ENCODE measurements around the gene FITM1. TPM values are rescaled to one million over a fixed set of nuclear protein-coding genes. Genes with fewer than 3 reads are reported as not detected.

The FITM1 gene
- total RNA-seq, 2 donors from 2014 or later: 1.1 TPM; not detected in 1

DNA sequence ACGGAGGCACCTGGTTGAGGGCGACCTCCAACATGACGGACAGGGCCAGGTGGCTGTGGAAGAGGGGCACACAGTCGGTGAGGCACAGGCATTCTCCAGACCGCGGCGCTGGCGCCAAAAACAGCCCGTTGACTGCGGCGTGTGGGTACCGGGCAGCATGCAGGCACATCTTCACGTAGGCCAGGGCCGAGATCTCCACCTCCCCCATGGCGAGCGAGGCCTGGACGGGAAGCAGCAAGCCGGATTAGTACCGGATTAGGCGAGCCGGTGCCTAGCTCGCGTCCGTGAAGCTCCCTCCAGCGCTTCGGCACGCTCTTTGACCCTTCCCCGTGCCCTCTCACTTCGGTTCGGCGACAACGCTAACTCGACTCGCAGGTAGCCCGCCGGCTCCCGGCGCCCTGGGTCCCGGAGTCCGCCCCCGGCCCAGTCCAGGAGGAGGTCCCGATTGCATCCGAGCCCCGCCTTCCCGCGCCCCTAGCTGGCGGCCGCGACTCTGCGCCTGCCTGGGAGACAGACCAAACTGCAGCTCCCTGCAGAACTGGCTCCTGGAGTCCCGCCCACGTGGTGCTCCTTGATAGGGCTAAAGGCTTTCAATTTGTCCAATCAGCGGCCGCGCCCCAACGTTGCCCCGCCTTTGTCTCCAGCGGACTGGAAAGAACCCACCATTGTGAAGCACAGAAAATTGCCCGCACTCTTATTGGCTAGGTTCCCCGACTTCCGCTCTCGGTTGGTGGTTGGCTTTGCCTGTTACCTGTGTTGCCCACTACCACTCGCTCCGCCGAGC lies 10.8 kb downstream of the FITM1 start, which contains the start of gene EMC9:
Gene EMC9, minus strand, starts transcription at position 495 of the 784 bp plus-strand sequence. Its CDS starts 287 bp downstream, at position 208.
- Histone ChIP-seq H3K27me3 (ENCODE audit: control insufficient read depth, insufficient read depth, low read length, poor library complexity, severe bottlenecking) (no peaks in the 10 kb centered on the region), H3K4me1 (ENCODE audit: control insufficient read depth, insufficient read depth, low read length) (no peaks in the 10 kb centered on the region), H3K4me3 (ENCODE audit: low read length) (peak within 1 kb of the TSS; percentile 98), H3K9ac (ENCODE audit: extremely low read depth, low read length, poor library complexity, severe bottlenecking) (peak within 1 kb of the TSS; percentile 86), H3K36me3 (ENCODE audit: control insufficient read depth, insufficient read depth, low read length) (peaks cover 43% of the 10 kb centered on the region), H3K9me3 (ENCODE audit: control insufficient read depth, low read length) (no peaks in the 10 kb centered on the region), H3K27ac (ENCODE audit: low read depth, low read length) (peak within 1 kb of the TSS; percentile 83)
- WGBS, 2 experiments (ENCODE audit: insufficient coverage in 1 of 2, insufficient read length in 1 of 2): 0% methylated on average over 50 to 65 of the region's 65 CpGs
- Mint-ChIP-seq H3K36me3 (ENCODE audit: low read depth) (peaks cover 35% of the 10 kb centered on the region), H3K4me3 (peak within 1 kb of the TSS; percentile 99), H3K27me3 (ENCODE audit: insufficient read depth) (no peaks in the 10 kb centered on the region), H3K27ac (peak within 1 kb of the TSS; percentile 97), H3K9me3 (no peaks in the 10 kb centered on the region), H3K4me1 (peaks cover 29% of the 10 kb centered on the region)
- peak; percentile 100 for DNase-seq
- TF ChIP-seq, protein P1, sequence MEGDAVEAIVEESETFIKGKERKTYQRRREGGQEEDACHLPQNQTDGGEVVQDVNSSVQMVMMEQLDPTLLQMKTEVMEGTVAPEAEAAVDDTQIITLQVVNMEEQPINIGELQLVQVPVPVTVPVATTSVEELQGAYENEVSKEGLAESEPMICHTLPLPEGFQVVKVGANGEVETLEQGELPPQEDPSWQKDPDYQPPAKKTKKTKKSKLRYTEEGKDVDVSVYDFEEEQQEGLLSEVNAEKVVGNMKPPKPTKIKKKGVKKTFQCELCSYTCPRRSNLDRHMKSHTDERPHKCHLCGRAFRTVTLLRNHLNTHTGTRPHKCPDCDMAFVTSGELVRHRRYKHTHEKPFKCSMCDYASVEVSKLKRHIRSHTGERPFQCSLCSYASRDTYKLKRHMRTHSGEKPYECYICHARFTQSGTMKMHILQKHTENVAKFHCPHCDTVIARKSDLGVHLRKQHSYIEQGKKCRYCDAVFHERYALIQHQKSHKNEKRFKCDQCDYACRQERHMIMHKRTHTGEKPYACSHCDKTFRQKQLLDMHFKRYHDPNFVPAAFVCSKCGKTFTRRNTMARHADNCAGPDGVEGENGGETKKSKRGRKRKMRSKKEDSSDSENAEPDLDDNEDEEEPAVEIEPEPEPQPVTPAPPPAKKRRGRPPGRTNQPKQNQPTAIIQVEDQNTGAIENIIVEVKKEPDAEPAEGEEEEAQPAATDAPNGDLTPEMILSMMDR (conservative IDR thresholded peaks at IDR 0.05): peak; percentile 70

DNA sequence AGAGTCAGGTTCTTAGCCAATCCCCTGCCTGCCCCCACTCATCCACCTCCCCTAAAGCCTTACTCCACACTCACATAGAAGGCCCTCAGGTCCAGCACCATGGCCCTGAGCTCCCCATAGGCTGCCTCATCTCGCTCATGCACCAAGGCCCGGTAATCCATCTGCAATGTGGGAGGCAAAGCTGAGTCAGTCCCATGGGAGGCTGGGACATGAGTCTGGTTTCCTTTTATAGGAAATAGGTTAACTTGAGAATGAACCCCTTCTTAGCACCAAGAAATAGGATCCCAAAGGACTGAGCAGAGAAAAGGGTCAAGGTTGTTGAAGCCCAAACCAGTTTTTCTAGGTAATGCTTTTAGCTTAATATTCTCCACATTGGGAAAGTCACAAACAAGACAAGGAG lies 13.1 kb downstream of the FITM1 start:
- H3K27ac ChIP-seq (ENCODE audit: low read depth, low read length): no peak overlapping the region
- Mint-ChIP-seq H3K27me3 (ENCODE audit: insufficient read depth) (no peaks in the 10 kb centered on the region), H3K36me3 (ENCODE audit: low read depth) (peaks cover 33% of the 10 kb centered on the region)

DNA sequence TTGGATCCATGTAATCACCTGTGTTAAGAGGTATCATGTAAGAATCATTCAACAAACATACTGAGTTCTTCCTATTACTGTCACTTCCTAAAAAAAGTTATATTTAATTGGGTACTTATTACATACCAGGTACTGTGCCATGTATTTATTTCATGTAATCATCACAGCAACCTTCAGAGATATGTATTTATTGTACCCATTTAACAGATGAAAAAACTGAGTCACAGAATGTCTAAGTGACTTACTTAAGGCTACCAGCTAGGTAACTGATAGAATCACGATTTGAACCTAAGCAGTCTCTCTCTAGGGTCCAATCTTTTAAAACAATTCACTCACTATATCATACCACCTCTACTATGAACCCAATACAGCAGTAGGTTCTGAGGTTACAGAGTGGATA lies 14.0 kb downstream of the FITM1 start:
- DNase-seq: no peak
- H3K27me3 ChIP-seq (ENCODE audit: control insufficient read depth, insufficient read depth, low read length, poor library complexity, severe bottlenecking): no peaks in the 10 kb centered on the region
- Mint-ChIP-seq H3K36me3 (ENCODE audit: low read depth) (peaks cover 31% of the 10 kb centered on the region), H3K4me3 (no peak overlapping the region), H3K9me3 (no peaks in the 10 kb centered on the region), H3K27ac (no peak overlapping the region), H3K27me3 (ENCODE audit: insufficient read depth) (no peaks in the 10 kb centered on the region), H3K4me1 (peaks cover 25% of the 10 kb centered on the region)
- peaks cover 6% of the 10 kb centered on the region for H3K4me1 ChIP-seq (ENCODE audit: control insufficient read depth, insufficient read depth, low read length)
- TF ChIP-seq, protein P1 (conservative IDR thresholded peaks at IDR 0.05): no peak
- H3K4me3 ChIP-seq (ENCODE audit: low read length): no peak overlapping the region
- H3K36me3 ChIP-seq (ENCODE audit: control insufficient read depth, insufficient read depth, low read length): peaks cover 34% of the 10 kb centered on the region
- H3K27ac ChIP-seq (ENCODE audit: low read depth, low read length): no peak overlapping the region
- WGBS, 2 experiments (ENCODE audit: insufficient coverage in 1 of 2, insufficient read length in 1 of 2): 100% methylated on average over 1 of the region's 1 CpG
- no peaks in the 10 kb centered on the region for H3K9me3 ChIP-seq (ENCODE audit: control insufficient read depth, low read length)
- no peak overlapping the region for H3K9ac ChIP-seq (ENCODE audit: extremely low read depth, low read length, poor library complexity, severe bottlenecking)

More for the DNA sequence above, 13.1 kb downstream of the FITM1 start:
- H3K9me3 ChIP-seq (ENCODE audit: control insufficient read depth, low read length): no peaks in the 10 kb centered on the region
- peaks cover 4% of the 10 kb centered on the region for H3K4me1 ChIP-seq (ENCODE audit: control insufficient read depth, insufficient read depth, low read length)
- H3K36me3 ChIP-seq (ENCODE audit: control insufficient read depth, insufficient read depth, low read length): peaks cover 35% of the 10 kb centered on the region
- TF ChIP-seq, protein P1 (conservative IDR thresholded peaks at IDR 0.05): no peak
- Mint-ChIP-seq H3K4me3 (no peak overlapping the region), H3K27ac (no peak overlapping the region), H3K9me3 (no peaks in the 10 kb centered on the region), H3K4me1 (peaks cover 25% of the 10 kb centered on the region)
- no peaks in the 10 kb centered on the region for H3K27me3 ChIP-seq (ENCODE audit: control insufficient read depth, insufficient read depth, low read length, poor library complexity, severe bottlenecking)
- H3K4me3 ChIP-seq (ENCODE audit: low read length): no peak overlapping the region
- DNase-seq: no peak
- H3K9ac ChIP-seq (ENCODE audit: extremely low read depth, low read length, poor library complexity, severe bottlenecking): no peak overlapping the region
- 95 to 100% methylated on average over 2 of the region's 2 CpGs for WGBS, 2 experiments (ENCODE audit: insufficient coverage in 1 of 2, insufficient read length in 1 of 2)
